GM21825 (cell line): Measurements from ENCODE around the gene PET100.
A peak's percentile ranks its signal among the peaks of the same experiment; 100 is the strongest.
"Not testable (repeated sequence)": the region's sequence is repeated elsewhere in the genome, so short reads cannot be mapped to it uniquely, and the experiment has no call there.

Source experiments
- ATAC-seq: cut with Tn5 transposase; IDR thresholded peaks from one replicate; pipeline ENCODE4 v1.9.1; 2021; ENCODE audit warnings: mild to moderate bottlenecking, moderate library complexity; ENCODE audit not compliant: unreplicated experiment

The PET100 gene

GRCh38 chr19:7632340-7633203 is 3.0 kb downstream of the PET100 start:
- ATAC-seq = no peak

GRCh38 chr19:7633698-7634097 is 4.1 kb downstream of the PET100 start, which contains the start of gene PCP2:
Gene PCP2, minus strand, starts transcription at chr19:7633719. Its CDS starts 262 bp downstream, at chr19:7633457.
- ATAC-seq = no peak

- no peak for ATAC-seq
Observed at GRCh38 chr19:7635670-7636069, 6.1 kb downstream of the PET100 start.

- no peak for ATAC-seq
Observed at GRCh38 chr19:7636317-7636690, 6.7 kb downstream of the PET100 start.

GRCh38 chr19:7636691-7637373 is 7.2 kb downstream of the PET100 start, which contains the start of gene STXBP2:
Gene STXBP2, plus strand, starts transcription at chr19:7637110. Its CDS starts 40 bp downstream, at chr19:7637150.
- ATAC-seq = peak; percentile 59

GRCh38 chr19:7637374-7638256 is 8.0 kb downstream of the PET100 start:
- ATAC-seq = no peak

- ATAC-seq = no peak
Observed at GRCh38 chr19:7638802-7639465, 9.3 kb downstream of the PET100 start.

GRCh38 chr19:7639863-7640348 is 10.3 kb downstream of the PET100 start:
- no peak for ATAC-seq

GRCh38 chr19:7640803-7641202 is 11.2 kb downstream of the PET100 start:
- ATAC-seq = no peak

GRCh38 chr19:7641290-7642276 is 12.0 kb downstream of the PET100 start:
- ATAC-seq = no peak

GRCh38 chr19:7642295-7643030 is 12.9 kb downstream of the PET100 start:
- ATAC-seq = no peak

- ATAC-seq = no peak
Observed at GRCh38 chr19:7643031-7643415, 13.4 kb downstream of the PET100 start.

GRCh38 chr19:7643629-7644549 is 14.3 kb downstream of the PET100 start:
- ATAC-seq = not testable (repeated sequence)

- ATAC-seq = no peak
Observed at GRCh38 chr19:7644550-7644877, 14.9 kb downstream of the PET100 start.

GRCh38 chr19:7645163-7645562 is 15.6 kb downstream of the PET100 start:
- ATAC-seq = no peak

- no peak for ATAC-seq
Observed at GRCh38 chr19:7645656-7646425, 16.2 kb downstream of the PET100 start.

GRCh38 chr19:7646426-7646700 is 16.8 kb downstream of the PET100 start:
- ATAC-seq = no peak
